AG09319 (cell line): ENCODE data around the gene HOXA5.

ENCODE experiments used
- DNase-seq: peaks from one replicate; pipeline ENCODE4 v3.0.0-alpha.2; 2010; ENCODE audit warnings: low read depth; ENCODE audit errors: extremely low read depth
- TF ChIP-seq, protein P1 (sequence below): IDR thresholded peaks from 2 replicates; pipeline ENCODE4 v1.5.1; 2011; ENCODE audit warnings: low read depth, mild to moderate bottlenecking, inconsistent platforms, low read length, moderate library complexity

Gene HOXA5

DNA sequence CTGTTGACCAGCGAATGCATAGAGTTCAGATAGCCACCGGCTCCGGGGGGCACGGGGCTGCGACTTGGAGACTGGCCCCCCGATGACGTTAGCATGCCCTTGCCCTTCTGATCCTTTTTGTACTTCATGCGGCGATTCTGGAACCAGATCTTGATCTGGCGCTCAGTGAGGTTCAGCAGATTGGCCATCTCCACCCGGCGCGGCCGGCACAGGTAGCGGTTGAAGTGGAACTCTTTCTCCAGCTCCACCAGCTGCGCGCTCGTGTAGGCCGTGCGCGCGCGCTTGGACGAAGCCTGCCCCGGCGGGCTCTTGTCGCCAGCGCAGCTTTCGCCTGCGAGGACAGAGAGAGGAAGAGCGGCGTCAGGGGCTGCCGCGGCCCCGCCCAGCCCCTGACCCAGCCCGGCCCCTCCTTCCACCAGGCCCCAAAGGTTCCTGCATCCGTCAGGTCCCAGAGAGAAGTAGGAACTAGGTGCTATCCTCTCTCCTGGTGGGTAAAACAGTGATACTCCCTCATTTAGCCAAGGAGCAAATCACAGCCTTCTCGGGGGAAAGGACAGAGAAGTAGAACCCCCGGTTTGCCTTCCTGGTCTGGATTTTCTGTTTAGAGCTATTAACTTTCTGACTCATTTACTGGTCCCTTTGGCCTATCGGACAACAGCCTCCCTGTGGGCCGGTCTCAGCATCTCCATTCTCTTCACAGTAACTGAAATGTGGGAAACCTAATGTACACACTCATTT, 34.9 kb downstream of the HOXA5 start:
- TF ChIP-seq, protein P1, sequence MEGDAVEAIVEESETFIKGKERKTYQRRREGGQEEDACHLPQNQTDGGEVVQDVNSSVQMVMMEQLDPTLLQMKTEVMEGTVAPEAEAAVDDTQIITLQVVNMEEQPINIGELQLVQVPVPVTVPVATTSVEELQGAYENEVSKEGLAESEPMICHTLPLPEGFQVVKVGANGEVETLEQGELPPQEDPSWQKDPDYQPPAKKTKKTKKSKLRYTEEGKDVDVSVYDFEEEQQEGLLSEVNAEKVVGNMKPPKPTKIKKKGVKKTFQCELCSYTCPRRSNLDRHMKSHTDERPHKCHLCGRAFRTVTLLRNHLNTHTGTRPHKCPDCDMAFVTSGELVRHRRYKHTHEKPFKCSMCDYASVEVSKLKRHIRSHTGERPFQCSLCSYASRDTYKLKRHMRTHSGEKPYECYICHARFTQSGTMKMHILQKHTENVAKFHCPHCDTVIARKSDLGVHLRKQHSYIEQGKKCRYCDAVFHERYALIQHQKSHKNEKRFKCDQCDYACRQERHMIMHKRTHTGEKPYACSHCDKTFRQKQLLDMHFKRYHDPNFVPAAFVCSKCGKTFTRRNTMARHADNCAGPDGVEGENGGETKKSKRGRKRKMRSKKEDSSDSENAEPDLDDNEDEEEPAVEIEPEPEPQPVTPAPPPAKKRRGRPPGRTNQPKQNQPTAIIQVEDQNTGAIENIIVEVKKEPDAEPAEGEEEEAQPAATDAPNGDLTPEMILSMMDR, result no peak
- DNase-seq, result no peak

DNA sequence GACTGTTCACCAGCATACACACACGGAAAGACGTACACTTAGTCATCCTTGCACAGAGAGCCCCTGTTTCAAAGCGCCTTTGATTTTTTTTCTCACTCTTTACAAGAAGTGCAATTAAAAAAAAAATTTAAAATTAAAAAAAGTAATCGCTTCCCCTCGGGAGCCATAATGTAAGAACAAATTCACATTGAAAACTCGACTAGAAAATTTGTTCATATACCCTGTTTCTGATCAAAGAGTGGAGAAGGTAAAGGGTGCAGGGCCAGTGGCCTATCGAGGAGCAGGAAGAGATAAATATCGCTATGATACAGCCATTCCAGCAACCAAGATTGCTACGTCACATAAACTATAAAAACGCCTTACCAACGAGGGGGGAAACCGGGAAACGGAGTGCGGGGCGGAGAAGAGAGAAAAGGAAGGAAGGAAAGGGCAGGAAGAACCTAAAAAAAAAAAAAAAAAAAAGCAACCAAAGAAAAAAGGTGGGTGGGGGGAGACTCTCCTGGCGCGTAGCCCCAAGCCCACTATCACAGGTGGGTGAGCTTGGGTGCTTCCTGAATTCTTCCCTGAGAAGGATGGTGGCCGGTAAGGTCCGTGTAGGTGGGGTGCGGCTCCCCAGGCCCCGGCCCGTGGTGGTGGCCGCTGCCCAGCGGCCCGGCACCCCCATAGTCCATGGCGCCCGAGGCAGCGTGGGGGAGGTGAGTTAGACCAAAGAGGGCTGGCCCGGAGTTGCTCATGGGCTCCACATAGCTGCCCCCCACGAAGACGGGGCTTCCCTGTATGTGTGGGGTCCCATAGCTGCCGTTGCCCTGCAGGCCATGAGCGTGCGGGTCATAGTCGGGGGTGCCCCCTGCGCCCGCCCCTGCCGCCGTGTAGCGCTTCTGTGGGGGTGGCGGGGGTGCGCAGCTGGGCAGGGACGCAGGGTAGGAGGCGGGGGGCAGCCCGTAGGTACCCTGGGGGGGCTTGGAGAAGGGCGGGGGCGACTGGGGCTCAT, 35.8 kb downstream of the HOXA5 start:
- no peak for DNase-seq

DNA sequence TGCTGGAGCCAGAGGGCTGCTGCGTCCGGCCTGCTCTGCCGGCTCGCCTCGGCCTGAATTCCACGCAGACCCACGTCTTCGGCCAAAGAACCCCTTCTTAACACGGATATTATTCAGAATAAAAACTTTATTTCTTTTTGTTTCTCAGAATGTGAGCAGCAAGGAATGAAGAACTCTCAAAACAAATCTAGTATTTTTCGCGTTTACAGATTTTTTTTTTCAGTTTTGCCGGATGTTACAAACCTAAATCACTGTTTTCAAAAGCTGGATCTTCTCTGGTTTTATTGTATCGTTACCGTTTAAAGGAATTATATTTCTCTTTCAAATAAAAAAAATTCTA, 36.6 kb downstream of the HOXA5 start:
- TF ChIP-seq, protein P1, result no peak

More for the DNA sequence above, 35.8 kb downstream of the HOXA5 start:
- TF ChIP-seq, protein P1, result no peak

DNA sequence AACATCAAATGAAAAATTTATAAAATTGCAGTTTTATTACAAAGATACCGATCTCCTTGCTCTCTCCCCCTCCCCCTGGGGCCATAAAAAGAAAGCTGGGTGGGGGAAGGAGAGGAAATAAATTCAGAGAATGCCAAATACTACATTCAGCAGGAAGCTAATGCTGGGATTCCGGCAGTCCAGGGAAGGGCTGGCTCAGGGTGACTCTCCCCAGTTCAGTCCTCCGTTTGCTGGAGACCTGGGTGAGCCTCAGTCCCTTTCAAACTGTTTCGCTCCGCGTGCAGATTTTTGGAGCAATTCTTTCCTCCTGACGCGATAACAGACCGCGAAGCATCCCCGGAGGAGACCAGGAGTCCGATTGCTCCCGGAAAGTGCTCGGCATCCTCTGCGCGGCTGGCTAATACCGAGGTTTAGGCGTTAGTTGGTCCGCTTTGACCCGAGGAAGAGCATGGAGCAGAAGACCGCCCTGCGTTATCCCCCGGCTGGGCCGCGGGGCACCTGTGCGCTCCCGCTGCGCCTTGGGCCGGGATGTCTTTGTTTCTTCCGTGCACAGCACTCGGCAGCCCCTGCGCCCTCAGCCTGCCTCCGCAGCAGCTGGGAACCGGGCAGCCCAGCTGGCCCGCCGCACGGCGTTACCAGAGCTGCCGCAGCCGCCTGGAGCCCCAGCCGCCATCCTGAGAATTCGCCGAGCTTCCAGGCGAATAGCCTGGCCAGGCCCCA, 37.1 kb downstream of the HOXA5 start:
- TF ChIP-seq, protein P1, result no peak
- no peak for DNase-seq

More for the DNA sequence above, 36.6 kb downstream of the HOXA5 start:
- DNase-seq, result no peak

DNA sequence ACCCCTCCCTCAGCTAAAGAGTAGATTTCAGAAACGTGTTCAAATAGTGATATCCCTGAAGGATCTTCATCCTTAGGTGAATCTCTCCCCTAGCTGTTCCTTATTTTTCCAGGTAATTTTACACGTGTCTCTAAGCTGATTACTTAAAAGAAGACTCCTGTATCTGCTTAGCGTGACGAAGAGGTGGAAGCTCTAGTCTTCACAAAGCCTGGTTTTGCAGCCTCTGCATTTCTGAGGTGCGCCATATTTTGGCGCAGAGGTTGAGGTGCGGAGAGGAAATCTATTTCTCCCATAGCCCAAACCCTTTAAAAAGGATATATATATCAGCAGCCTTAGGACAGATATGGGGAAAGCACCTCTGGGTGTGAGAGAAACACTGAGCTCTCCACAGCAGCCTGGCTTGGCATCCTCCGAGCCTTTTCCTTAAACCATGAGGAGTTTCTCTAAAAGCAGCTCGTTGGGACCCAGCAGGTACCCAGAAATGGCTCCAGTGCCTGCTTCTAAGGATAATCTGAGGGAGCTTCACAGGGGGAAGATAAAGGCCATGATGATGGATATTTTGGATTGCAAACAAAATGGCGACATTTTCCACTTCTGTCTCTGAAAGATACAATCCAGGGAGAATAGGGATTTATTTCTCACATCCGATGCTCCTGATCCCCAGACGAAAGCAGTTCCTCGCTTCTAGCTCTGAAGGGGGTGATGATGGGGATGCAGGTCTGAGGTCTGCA, 38.0 kb downstream of the HOXA5 start:
- DNase-seq, result no peak

DNA sequence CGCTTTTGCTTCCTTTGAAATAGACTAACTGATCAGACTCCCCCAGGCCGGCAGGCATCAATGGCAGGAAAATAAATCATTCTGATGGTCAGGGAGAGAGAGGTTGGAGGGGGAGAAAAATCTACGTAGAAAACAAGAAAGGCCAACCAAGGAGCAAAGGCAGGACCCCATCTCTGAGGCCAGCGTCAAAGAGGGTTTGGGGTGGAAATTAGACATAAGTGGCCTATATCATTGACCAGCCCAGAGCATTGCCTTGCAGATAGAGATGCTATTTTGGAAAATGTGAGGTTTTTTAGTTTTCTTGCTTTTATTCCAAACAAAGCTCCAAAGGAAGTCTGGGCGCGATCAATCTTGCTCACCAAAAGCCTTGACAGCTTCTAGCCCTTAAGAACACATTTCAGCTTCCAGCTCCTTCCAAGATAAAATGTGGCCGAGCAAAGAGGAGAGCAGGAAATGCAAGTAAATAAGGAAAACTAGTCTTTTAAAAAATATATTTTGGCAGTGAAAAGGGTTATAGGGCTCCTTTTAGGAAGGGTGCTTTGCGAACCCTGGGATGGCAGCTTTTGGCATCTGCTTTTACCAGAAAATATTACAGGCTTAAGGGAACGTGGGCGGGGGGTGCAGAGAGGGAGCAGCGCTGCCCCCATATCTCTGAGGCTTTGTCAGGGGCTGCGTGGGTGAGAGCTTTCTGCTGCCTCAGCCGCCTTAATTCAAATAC, 39.0 kb downstream of the HOXA5 start:
- TF ChIP-seq, protein P1, result no peak
- DNase-seq, result no peak

More for the DNA sequence above, 38.0 kb downstream of the HOXA5 start:
- TF ChIP-seq, protein P1, result no peak
